Right cardiac atrium (tissue), 5 donors: ENCODE measurements around the gene ACCSL. TPM values are rescaled to one million over a fixed set of nuclear protein-coding genes. Genes with fewer than 3 reads are reported as not detected.

Experiments
- ATAC-seq, 2 donors: fragments of 200-7000 bp; cut with Tn5 transposase; one replicate each; pipeline versions ENCODE4 v1.8.0 to v1.9.1; 2020; ENCODE audit warnings: moderate library complexity in 2 of 2, mild to moderate bottlenecking in 1 of 2
- DNase-seq, 3 donors: peaks; one replicate each; pipeline ENCODE4 v3.0.0-alpha.2; 2020
- H3K27ac ChIP-seq: one replicate; pipeline ENCODE4 v1.5.1; 2013; ENCODE audit warnings: mild to moderate bottlenecking, low read length, control low read depth, moderate library complexity
- H3K27me3 ChIP-seq: one replicate; pipeline ENCODE4 v1.6.1; 2013; ENCODE audit not compliant: control insufficient read depth, insufficient read depth
- H3K4me1 ChIP-seq: one replicate; pipeline ENCODE4 v1.6.1; 2013; ENCODE audit warnings: low read length; ENCODE audit not compliant: control insufficient read depth, insufficient read depth
- H3K4me3 ChIP-seq: one replicate; pipeline ENCODE4 v1.5.1; 2013; ENCODE audit warnings: low read length, control low read depth
- H3K9me3 ChIP-seq: one replicate; pipeline ENCODE4 v1.6.1; 2013; ENCODE audit warnings: low read length; ENCODE audit not compliant: control insufficient read depth
- WGBS: extraction: QIAGEN DNeasy Blood & Tissue Kit; methylation state at CpG from one replicate; pipeline ENCODE4 v1.1.7; 2013; 5-methylcytosine and 5-hydroxymethylcytosine counted together
- intact Hi-C, 4 donors: fragments of 100-400 bp; cut with DNase I; formaldehyde crosslinking; loops; one replicate each; pipeline versions ENCODE4 v1.11.0 to v1.14.0; 2022 to 2023
- long read RNA-seq, 4 donors: library from polyadenylated mRNA; unstranded; transcript quantifications; one replicate each; pipeline ENCODE4 v2.0.0, GENCODE V29; 2020 to 2021
- polyA plus RNA-seq: library from polyadenylated mRNA; stranded (reverse); fragments of 200-250 nt; gene quantifications from one replicate; pipeline ENCODE4 v1.2.3, GENCODE V29; 2013
- total RNA-seq, 4 donors: library from RNA; stranded (reverse); fragmentation: NEBNext Ultra II Directional; extraction: Animal tissue kit (Norgen Biotek cat#: 25700); gene quantifications; one replicate each; pipeline ENCODE4 v1.2.1, GENCODE V29; 2021
- donor health status: healthy with polysubstance abuse.
- donor health status: DM: no; HTN: yes; CAD: no.
- donor health status: DM: no; HTN: no; CAD: no.
- donor health status: DM: no; HTN: yes; CAD: no; lungs with severe emphysema.
- donor health status: DM: yes; HTN: yes; CAD: no.

ACCSL gene
- total RNA-seq = not detected
- not detected for polyA plus RNA-seq
- long read RNA-seq, donor 1 = 0 reads
- long read RNA-seq, donor 2 = 0 reads
- long read RNA-seq, donor 3 = 0 reads
- long read RNA-seq, donor 4 = 0 reads

DNA sequence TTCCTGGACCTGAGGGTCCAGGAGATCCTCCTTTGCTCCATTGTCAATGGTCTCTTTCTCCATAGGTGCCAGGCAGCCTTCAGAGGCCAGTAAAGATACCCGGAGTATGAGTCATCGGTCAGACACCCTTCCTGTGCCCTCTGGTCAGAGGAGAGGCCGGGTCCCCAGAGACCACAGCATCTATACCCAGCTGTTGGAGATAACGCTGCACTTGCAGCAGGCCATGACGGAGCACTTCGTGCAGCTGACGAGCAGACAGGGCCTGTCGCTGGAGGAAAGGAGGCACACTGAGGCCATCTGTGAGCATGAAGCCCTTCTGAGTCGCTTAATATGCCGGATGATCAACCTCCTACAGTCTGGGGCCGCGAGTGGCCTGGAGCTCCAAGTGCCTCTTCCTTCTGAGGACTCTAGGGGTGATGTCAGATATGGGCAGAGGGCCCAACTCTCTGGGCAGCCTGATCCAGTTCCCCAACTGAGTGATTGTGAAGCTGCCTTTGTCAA is at the start of gene ACCSL:
Gene ACCSL, plus strand, starts transcription at position 51 of the 501 bp plus-strand sequence. Its CDS starts 56 bp downstream, at position 107.
- intact Hi-C loops = no loop called here
- Histone ChIP-seq H3K4me3 (no peak within 1 kb of the TSS), H3K27ac (no peak within 1 kb of the TSS), H3K4me1 (no peaks in the 10 kb centered on the region), H3K9me3 (no peaks in the 10 kb centered on the region), H3K27me3 (no peaks in the 10 kb centered on the region)
- ATAC-seq (peak; percentile 65 to 74), DNase-seq (peak; percentile 53 to 84 (median 71))
- WGBS = 69% methylated on average over 12 of the region's 12 CpGs

DNA sequence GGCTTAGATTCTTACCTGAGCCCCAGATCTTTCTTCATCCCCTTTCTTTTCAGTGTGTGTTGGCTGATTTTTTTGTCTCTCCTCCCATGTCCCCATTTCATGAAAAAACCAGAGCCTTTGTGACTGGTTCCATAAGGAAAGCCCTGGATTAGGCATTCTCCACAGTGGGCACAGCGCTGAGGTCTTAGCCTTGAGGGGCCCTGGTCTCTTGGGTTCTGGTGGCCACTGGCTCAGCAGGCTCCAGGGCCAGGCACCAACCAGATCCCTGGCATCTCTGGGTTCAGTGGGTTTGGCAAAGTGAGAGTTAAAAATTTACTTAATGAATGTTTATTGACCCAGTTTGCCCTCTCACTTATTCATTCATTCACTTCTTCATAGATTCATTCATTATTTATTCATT is 49.5 kb upstream of the ACCSL start:
- no peak for DNase-seq
- 100% methylated on average over 1 of the region's 1 CpG for WGBS
- Histone ChIP-seq H3K27ac (no peak overlapping the region), H3K4me3 (no peak overlapping the region), H3K4me1 (no peaks in the 10 kb centered on the region), H3K27me3 (no peaks in the 10 kb centered on the region), H3K9me3 (no peaks in the 10 kb centered on the region)
- no peak for ATAC-seq
- intact Hi-C loops = no loop called here

DNA sequence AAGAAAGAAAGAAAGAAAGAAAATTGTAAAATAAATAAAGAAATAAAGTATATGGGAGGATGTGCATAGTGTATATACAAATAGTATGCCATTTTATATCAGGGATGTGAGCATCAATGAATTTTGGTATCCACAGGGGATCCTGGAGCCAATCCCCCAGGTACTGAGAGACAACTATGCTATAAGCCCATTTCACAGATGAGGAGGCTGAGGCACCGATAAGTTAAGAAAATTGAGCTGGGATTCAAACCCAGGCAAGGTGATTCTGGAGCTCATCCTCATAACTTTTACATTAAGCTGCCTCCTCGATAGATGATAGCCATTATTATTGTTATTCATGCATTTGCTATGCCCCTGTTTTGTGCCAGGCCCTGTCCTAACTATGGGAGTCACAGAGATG is 47.0 kb upstream of the ACCSL start:
- H3K9me3 ChIP-seq = no peaks in the 10 kb centered on the region
- no peak for ATAC-seq
- no peak overlapping the region for H3K27ac ChIP-seq
- WGBS = 70% methylated on average over 2 of the region's 2 CpGs
- no peak overlapping the region for H3K4me3 ChIP-seq
- intact Hi-C loops = no loop called here
- no peaks in the 10 kb centered on the region for H3K27me3 ChIP-seq
- no peaks in the 10 kb centered on the region for H3K4me1 ChIP-seq
- DNase-seq = no peak

GRCh38 chr11:44002191-44003093 is 45.3 kb upstream of the ACCSL start:
- ATAC-seq (no peak), DNase-seq (no peak)
- intact Hi-C loops = no loop called here
- H3K27ac ChIP-seq = no peak overlapping the region
- no peak overlapping the region for H3K4me3 ChIP-seq
- H3K4me1 ChIP-seq = no peaks in the 10 kb centered on the region
- H3K9me3 ChIP-seq = no peaks in the 10 kb centered on the region
- no peaks in the 10 kb centered on the region for H3K27me3 ChIP-seq
- WGBS = 87% methylated on average over 18 of the region's 18 CpGs

- no peak for ATAC-seq
- intact Hi-C loops = no loop called here
- no peaks in the 10 kb centered on the region for H3K4me1 ChIP-seq
- H3K27ac ChIP-seq = no peak overlapping the region
- H3K27me3 ChIP-seq = no peaks in the 10 kb centered on the region
- WGBS = 90% methylated on average over 9 of the region's 9 CpGs
- H3K4me3 ChIP-seq = no peak overlapping the region
- no peak for DNase-seq
- H3K9me3 ChIP-seq = no peaks in the 10 kb centered on the region
Measured at GRCh38 chr11:44003736-44004451, 43.9 kb upstream of the ACCSL start.

- no peaks in the 10 kb centered on the region for H3K9me3 ChIP-seq
- no peak for DNase-seq
- H3K4me3 ChIP-seq = no peak overlapping the region
- intact Hi-C loops = no loop called here
- ATAC-seq = no peak
- no peaks in the 10 kb centered on the region for H3K27me3 ChIP-seq
- no peak overlapping the region for H3K27ac ChIP-seq
- WGBS = 87% methylated on average over 10 of the region's 10 CpGs
- no peaks in the 10 kb centered on the region for H3K4me1 ChIP-seq
Measured at GRCh38 chr11:44004452-44005062, 43.2 kb upstream of the ACCSL start.

GRCh38 chr11:44005063-44005701 is 42.6 kb upstream of the ACCSL start:
- intact Hi-C loops = no loop called here
- WGBS = 56% methylated on average over 14 of the region's 14 CpGs
- DNase-seq = no peak

GRCh38 chr11:44005956-44006355 is 41.8 kb upstream of the ACCSL start:
- H3K4me3 ChIP-seq = no peak overlapping the region
- 92% methylated on average over 1 of the region's 1 CpG for WGBS
- DNase-seq (no peak), ATAC-seq (no peak)
- no peak overlapping the region for H3K27ac ChIP-seq
- intact Hi-C loops = no loop called here
- no peaks in the 10 kb centered on the region for H3K27me3 ChIP-seq
- no peaks in the 10 kb centered on the region for H3K9me3 ChIP-seq
- H3K4me1 ChIP-seq = no peaks in the 10 kb centered on the region

More at GRCh38 chr11:44005063-44005701, 42.6 kb upstream of the ACCSL start:
- no peak overlapping the region for H3K27ac ChIP-seq
- no peak for ATAC-seq
- no peaks in the 10 kb centered on the region for H3K27me3 ChIP-seq
- H3K9me3 ChIP-seq = no peaks in the 10 kb centered on the region
- H3K4me3 ChIP-seq = no peak overlapping the region
- H3K4me1 ChIP-seq = no peaks in the 10 kb centered on the region

GRCh38 chr11:44006917-44007361 is 40.8 kb upstream of the ACCSL start:
- peak; percentile 64 to 74 for ATAC-seq
- intact Hi-C loops = no loop called here
- 65% methylated on average over 11 of the region's 11 CpGs for WGBS

DNA sequence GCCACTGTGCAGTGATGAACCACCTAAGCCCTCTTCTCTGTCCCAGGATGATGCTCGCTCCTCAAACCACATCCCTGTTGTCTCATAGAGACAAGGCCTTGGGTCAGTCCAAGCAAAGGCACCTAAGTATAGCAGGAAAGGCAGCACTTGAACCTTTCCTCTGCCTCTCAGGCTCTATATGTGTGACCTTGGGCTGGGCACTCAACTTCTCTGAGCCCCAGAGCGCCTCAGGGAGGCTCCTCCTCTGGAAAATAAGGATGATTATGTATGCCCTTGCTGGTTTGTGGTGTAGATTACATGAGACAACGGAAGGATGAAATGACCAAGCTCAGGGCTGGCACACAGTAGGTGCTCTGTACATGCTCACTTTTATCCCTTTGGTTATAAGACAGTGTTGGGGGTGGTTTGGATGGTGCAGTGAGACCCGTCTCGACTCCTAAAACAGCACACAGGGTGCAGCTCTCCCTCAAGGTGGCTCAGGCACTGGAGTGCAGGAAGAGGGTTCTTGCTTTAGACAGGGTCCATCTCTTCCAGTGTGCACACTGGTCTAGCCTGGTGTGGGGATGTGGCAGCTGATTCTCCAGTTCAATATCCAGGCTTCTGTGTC is 40.2 kb upstream of the ACCSL start:
- no peak overlapping the region for H3K4me3 ChIP-seq
- ATAC-seq (no peak), DNase-seq (no peak)
- no peak overlapping the region for H3K27ac ChIP-seq
- intact Hi-C loops = no loop called here
- H3K27me3 ChIP-seq = no peaks in the 10 kb centered on the region
- 93% methylated on average over 5 of the region's 5 CpGs for WGBS
- H3K9me3 ChIP-seq = no peaks in the 10 kb centered on the region
- H3K4me1 ChIP-seq = no peaks in the 10 kb centered on the region

More at GRCh38 chr11:44006917-44007361, 40.8 kb upstream of the ACCSL start:
- Histone ChIP-seq H3K9me3 (no peaks in the 10 kb centered on the region), H3K27ac (no peak overlapping the region), H3K27me3 (no peaks in the 10 kb centered on the region), H3K4me3 (no peak overlapping the region), H3K4me1 (no peaks in the 10 kb centered on the region)
- DNase-seq = peak in 2 of 3 donors; percentile 35 to 65
